NB4 (cell line): ENCODE results near the gene ADARB2.

ENCODE experiments used
- MYC ChIP-seq: IDR thresholded peaks from 2 replicates; pipeline ENCODE4 v1.6.1; 2011; ENCODE audit warnings: low read depth, low read length
- POLR2A ChIP-seq: IDR thresholded peaks from 2 replicates; pipeline ENCODE4 v1.6.1; 2011; ENCODE audit warnings: mild to moderate bottlenecking; ENCODE audit not compliant: insufficient read length; ENCODE audit errors: extremely low read depth
- TF ChIP-seq, protein P1 (sequence below): IDR thresholded peaks from one replicate; pipeline ENCODE4 v1.5.1; 2012; ENCODE audit warnings: low read depth, low read length
- TF ChIP-seq, protein P2 (sequence below): IDR thresholded peaks from 2 replicates; pipeline ENCODE4 v1.6.1; 2011; ENCODE audit warnings: low read depth, low read length

DNA sequence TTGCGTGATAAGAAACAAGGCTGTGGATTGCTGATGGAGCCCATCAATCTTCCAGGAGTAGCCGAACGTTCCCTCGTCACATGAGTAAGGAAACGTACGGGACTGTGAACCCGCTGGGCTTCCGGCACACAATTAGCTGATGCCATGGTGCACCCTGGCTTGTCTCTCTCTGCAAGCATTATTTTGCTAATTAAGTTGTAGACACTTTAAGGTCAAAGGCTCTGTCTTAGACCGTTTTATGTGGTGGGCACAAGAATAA lies 50.9 kb downstream of the ADARB2 start:
- TF ChIP-seq, protein P1, sequence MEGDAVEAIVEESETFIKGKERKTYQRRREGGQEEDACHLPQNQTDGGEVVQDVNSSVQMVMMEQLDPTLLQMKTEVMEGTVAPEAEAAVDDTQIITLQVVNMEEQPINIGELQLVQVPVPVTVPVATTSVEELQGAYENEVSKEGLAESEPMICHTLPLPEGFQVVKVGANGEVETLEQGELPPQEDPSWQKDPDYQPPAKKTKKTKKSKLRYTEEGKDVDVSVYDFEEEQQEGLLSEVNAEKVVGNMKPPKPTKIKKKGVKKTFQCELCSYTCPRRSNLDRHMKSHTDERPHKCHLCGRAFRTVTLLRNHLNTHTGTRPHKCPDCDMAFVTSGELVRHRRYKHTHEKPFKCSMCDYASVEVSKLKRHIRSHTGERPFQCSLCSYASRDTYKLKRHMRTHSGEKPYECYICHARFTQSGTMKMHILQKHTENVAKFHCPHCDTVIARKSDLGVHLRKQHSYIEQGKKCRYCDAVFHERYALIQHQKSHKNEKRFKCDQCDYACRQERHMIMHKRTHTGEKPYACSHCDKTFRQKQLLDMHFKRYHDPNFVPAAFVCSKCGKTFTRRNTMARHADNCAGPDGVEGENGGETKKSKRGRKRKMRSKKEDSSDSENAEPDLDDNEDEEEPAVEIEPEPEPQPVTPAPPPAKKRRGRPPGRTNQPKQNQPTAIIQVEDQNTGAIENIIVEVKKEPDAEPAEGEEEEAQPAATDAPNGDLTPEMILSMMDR, result no peak
- TF ChIP-seq POLR2A (no peak), MYC (no peak)
- TF ChIP-seq, protein P2, sequence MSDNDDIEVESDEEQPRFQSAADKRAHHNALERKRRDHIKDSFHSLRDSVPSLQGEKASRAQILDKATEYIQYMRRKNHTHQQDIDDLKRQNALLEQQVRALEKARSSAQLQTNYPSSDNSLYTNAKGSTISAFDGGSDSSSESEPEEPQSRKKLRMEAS, result no peak
